Measurements from ENCODE around the gene RS1.

The RS1 gene

GRCh38 chrX:18701621-18702361 is 29.9 kb upstream of the RS1 start:
- Histone ChIP-seq H3K36me3 (ENCODE audit: low read length) (no peaks in the 10 kb centered on the region), H3K27me3 (ENCODE audit: low read length) (no peaks in the 10 kb centered on the region), H3K9ac (ENCODE audit: low read length) (no peak overlapping the region), H3K27ac (ENCODE audit: low read depth, low read length) (no peak overlapping the region), H2AFZ (ENCODE audit: low read depth, low read length, severe bottlenecking) (no peak overlapping the region), H3K9me3 (ENCODE audit: insufficient read depth, low read length) (no peaks in the 10 kb centered on the region), H4K20me1 (ENCODE audit: low read depth, low read length) (no peaks in the 10 kb centered on the region), H3K79me2 (ENCODE audit: insufficient read depth, low read length) (no peaks in the 10 kb centered on the region), H3F3A (ENCODE audit: insufficient read depth) (no peaks in the 10 kb centered on the region), H3K4me3 (ENCODE audit: insufficient read depth, low read length, poor library complexity, severe bottlenecking) (no peak overlapping the region), H3K9me2 (replicated peaks; ENCODE audit: insufficient read depth, low read length) (no peaks in the 10 kb centered on the region), H3K4me2 (ENCODE audit: low read depth, low read length, poor library complexity, severe bottlenecking) (no peak overlapping the region)
- TF ChIP-seq EZH2phosphoT487 (conservative IDR thresholded peaks at IDR 0.05; ENCODE audit: low read length) (no peak), CTCF (IDR thresholded peaks at IDR 0.05; ENCODE audit: insufficient read depth, low read length, poor library complexity, severe bottlenecking) (no peak)

- Histone ChIP-seq H3K4me3 (ENCODE audit: insufficient read depth, low read length, poor library complexity, severe bottlenecking) (no peak overlapping the region), H2AFZ (ENCODE audit: low read depth, low read length, severe bottlenecking) (no peak overlapping the region), H3K9me3 (ENCODE audit: insufficient read depth, low read length) (no peaks in the 10 kb centered on the region), H3K4me2 (ENCODE audit: low read depth, low read length, poor library complexity, severe bottlenecking) (no peak overlapping the region), H3K9me2 (replicated peaks; ENCODE audit: insufficient read depth, low read length) (no peaks in the 10 kb centered on the region), H3K79me2 (ENCODE audit: insufficient read depth, low read length) (no peaks in the 10 kb centered on the region), H4K20me1 (ENCODE audit: low read depth, low read length) (no peaks in the 10 kb centered on the region), H3K36me3 (ENCODE audit: low read length) (no peaks in the 10 kb centered on the region), H3K9ac (ENCODE audit: low read length) (no peak overlapping the region), H3F3A (ENCODE audit: insufficient read depth) (no peaks in the 10 kb centered on the region), H3K27ac (ENCODE audit: low read depth, low read length) (no peak overlapping the region), H3K27me3 (ENCODE audit: low read length) (no peaks in the 10 kb centered on the region)
- TF ChIP-seq EZH2phosphoT487 (conservative IDR thresholded peaks at IDR 0.05; ENCODE audit: low read length): no peak
- TF ChIP-seq CTCF (IDR thresholded peaks at IDR 0.05; ENCODE audit: insufficient read depth, low read length, poor library complexity, severe bottlenecking): no peak
Observed at GRCh38 chrX:18698737-18699650, 27.1 kb upstream of the RS1 start.

GRCh38 chrX:18696653-18697052 is 24.7 kb upstream of the RS1 start:
- Histone ChIP-seq H3K36me3 (ENCODE audit: low read length) (no peaks in the 10 kb centered on the region), H3K27me3 (ENCODE audit: low read length) (no peaks in the 10 kb centered on the region), H3K9ac (ENCODE audit: low read length) (no peak overlapping the region), H3K9me2 (replicated peaks; ENCODE audit: insufficient read depth, low read length) (no peaks in the 10 kb centered on the region), H3K79me2 (ENCODE audit: insufficient read depth, low read length) (no peaks in the 10 kb centered on the region), H3K4me3 (ENCODE audit: insufficient read depth, low read length, poor library complexity, severe bottlenecking) (no peak overlapping the region), H4K20me1 (ENCODE audit: low read depth, low read length) (no peaks in the 10 kb centered on the region), H3K9me3 (ENCODE audit: insufficient read depth, low read length) (no peaks in the 10 kb centered on the region), H3K27ac (ENCODE audit: low read depth, low read length) (no peak overlapping the region), H2AFZ (ENCODE audit: low read depth, low read length, severe bottlenecking) (no peak overlapping the region), H3F3A (ENCODE audit: insufficient read depth) (no peaks in the 10 kb centered on the region), H3K4me2 (ENCODE audit: low read depth, low read length, poor library complexity, severe bottlenecking) (no peak overlapping the region)
- TF ChIP-seq CTCF (IDR thresholded peaks at IDR 0.05; ENCODE audit: insufficient read depth, low read length, poor library complexity, severe bottlenecking): no peak
- TF ChIP-seq EZH2phosphoT487 (conservative IDR thresholded peaks at IDR 0.05; ENCODE audit: low read length): no peak

All from SU-DHL-6 (cell line).